Measurements from ENCODE around the gene PI4KA.
A peak's percentile ranks its signal among the peaks of the same experiment; 100 is the strongest.
"Not testable (repeated sequence)": the region's sequence is repeated elsewhere in the genome, so short reads cannot be mapped to it uniquely, and the experiment has no call there.

PI4KA gene

DNA sequence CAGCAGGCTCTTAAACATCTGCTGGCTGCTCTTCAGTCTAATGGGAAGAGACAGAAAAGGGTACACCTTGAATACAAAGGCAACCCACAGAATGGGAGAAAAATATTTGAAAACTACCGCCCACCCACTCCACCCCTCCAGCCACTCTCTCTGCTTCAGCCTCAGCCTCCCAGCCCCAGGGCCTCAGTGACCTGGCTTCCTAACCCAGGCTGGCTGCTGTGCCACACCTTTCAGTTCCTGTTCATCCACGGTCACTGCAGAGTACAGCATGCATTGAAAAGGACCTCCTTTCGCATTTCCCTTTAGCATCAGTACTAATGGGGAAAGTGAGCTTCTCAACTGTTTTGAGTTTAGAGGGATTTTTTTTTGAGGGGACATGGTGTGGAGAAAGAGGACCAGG, 113.5 kb downstream of the PI4KA start:
- DNase-seq, result no peak

DNA sequence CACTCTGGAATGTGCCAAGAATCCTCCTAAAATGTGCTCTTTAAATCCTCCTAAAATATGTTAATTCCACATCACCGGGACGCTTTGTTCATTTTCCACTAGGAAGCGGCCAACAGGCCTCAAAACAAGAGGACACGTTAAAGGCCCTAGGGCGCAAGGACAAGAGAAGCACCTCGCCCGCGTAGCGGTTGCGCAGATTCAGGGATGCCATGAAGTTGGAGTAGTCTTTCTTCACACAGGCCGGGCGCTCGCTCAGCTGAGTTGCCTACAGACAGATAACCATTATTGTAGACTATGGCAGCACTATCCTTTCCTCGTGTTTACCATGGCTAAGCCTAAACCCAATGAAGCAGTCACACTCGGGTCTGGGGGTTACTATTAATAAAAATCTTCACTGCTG, 114.2 kb downstream of the PI4KA start:
- DNase-seq, result no peak

DNA sequence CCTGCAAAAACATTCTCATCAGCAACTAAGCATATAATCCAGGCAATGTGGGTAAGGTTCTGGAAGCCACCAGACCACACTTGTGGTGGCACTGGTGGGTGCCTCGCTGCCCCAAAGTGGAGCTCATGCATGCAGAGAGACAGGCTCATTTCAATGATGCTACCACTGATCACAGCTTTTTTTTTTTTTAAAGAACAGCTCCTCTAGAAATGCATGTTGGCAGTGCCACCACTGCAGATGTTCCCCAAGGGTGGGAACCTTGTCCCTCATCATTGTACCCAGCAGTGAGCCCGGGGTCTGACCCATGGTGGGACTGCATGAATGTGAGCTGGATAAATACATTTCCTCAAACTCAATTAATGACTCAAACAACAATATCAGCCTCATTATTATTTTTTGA, 115.8 kb downstream of the PI4KA start:
- no peak for DNase-seq

DNA sequence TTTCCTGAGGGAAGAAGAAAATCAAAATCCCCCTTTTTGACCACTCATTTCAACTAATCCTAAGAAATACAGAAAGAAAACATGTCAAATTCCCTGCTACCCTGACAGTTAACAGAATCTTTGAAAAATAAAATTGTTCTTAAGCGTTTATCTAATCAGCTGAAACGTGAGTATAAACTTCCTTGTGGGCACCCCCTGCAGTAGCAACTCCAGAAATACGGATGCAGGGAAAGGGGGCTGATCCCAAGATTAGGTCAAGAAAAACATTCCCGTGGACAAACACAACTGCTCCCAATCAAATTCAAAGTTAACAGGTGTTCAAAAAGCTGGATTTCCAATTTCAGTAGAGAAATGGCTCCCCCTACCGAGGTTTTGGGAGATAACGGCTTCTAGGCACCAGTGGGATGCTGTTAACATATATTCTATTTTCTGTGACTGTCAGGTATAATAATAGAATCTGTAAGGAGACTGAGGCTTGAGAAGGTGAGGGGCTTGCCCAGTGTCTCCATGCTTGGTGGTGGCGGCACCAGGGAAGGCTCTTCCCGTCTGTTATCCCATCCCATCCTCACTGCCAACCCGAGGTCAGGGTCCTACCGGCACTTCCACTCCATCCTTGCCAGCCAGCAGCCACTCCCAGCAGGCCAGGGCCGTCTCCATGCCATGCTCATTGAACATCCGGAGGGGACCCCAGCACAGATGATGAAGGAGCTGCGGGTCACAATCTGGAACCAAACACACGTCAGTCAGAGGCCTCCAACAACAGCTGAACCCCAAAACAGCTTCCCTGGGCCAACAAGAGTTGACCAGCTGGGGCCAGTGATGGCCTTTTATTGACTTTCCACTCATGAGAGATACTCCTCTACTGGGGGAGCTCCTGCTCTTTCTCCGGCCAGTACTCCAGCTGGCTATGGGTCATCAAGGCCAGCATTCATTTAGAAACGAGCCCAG, 116.7 kb downstream of the PI4KA start:
- DNase-seq, result peak; percentile 15 to 59

DNA sequence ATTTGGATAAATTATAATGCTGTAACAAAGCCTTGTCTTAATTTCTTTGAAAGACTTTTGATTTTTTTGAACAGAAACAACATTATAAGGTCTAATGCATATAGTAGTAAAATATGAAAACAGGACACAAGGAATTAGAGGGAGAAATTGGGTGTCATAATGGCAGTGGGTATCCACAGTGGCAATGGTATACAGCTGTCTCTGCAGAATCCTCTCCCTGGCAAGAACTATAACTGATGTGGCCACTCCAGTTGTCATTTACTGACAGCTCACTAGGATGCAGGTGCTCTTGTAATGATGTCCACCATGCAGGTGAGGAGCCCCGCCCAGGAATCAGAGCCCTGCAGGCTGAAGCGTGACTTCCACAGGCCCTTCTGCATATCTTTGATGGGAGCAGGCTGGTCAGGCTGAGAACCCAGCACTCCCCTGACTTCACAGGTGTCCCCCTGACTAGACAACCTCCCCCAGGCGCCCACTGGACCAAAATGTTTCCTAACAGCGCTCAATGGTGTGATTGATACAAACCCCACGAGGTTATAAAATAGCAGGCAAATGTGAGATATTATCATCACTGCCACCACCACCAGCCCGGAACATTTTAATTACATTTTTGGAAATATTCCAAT, 117.5 kb downstream of the PI4KA start:
- DNase-seq, result no peak

DNA sequence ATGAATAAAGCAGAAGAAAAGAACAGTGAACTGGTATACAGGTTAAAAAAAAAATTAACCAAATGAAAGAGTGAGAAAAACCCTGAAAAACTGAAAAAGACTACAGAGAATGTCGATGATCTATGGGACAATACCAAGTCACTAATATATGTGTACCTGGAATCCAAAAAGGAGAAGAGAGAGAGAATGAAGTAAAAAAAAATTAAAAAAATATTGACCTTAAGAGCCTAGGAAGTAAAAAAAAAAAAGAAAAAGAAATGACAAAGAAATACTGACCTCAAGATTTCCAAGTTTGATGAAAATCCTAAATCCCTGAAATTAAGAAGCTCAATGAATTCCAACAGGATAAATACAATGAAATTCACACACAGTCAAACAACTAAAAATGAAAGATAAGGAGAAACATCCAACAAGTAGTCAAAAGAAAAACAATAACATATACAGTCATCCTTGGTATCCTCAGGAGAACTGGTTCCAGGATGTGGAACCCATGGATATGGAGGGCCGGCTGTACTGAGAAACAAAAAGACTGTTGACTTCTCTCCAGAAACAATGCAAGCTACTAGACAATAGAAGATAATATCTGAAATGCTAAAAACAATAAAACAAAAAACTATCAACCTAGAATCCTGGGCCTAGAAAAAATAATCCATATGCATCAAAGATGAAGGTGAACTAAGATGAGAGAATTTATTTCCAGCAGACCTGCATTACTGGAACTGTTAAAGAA, 118.2 kb downstream of the PI4KA start:
- DNase-seq, result no peak

DNA sequence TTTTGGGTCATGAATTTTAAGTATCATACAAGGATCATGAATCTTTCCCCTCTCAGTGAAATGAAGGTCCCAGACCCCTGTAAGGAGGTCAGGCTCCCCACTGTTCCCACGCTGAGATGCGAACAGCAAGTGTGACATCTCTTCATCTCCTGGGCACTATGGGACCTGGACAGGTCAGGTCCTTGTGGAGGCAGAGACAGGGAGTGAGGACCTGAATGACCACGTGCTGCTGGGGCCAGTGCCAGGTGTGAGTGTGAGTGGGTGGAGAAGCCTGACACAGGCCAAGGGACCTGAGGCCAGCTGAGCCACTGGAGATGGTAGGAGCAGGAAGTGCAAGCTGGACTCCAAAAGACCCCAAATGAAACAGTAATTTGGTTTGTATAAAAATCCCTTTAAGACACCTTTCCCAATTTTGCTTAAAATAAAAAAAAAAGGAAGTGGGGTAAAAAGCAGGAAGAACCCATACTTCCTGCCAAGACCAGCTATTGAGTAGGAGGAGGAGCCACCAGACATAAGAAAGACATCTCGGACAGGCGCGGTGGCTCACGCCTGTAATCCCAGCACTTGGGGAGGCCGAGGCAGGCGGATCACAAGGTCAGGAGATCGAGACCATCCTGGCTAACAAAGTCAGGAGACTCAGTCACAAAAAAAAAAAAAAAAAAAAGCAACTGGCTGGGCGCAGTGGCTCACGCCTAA, 120.1 kb downstream of the PI4KA start:
- DNase-seq, result no peak

DNA sequence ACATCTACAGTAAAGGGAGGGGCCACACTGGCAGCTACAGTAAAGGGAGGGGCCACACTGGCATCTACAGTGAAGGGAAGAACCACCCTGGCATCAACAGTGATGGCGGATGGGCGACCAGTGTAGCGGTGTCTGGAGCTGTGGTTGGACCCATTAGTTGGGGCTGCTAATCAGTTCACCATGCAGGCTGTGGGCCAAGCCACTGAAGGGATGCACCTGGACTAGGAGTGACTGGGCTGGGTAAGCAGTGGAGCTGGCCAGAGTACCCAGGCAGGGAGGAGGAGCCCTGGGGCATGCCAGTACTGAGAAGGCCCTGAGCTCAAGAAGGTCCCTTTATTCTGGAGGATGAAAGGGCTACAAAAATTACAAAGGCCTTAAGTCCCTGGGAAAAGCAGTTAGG, 121.7 kb downstream of the PI4KA start:
- not testable (repeated sequence) for DNase-seq

DNA sequence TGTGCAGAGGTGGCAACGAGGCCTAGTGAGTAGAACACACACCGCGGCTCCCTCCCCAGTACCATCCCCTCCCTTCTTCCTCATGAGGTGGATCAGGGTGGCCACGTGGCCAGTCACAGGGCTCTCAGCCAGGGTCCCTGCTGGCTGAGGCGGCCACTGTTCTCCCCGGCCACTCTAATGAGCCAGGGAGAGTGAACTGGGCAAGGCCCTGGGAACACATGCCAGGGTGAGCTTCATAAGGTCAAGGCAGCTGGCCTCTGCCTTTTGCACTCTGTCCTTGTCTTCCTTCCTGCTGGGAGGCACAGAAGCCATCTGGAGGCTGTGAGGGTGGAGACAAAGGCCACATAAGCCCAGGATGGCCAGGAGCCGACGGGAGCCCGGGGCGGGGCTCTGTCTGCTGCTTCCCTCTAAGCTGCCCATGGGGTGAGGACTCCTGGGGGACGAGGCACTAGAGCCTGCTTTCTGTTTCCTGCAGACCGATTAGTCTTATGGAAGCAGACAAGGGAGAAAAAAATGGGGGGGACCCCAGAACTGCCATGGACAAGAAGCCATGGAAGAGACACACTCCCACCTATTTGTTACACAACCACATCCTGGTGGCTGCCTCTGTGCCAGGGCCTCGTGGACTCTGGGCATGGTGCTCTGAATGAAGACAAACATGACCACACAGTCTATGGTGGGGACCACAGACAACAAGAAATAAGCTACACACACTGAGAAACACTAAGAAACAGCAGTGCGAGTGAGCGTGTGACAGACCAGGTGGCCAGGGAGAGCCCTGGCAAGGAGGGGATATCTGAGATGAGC, 123.1 kb downstream of the PI4KA start:
- not testable (repeated sequence) for DNase-seq

DNA sequence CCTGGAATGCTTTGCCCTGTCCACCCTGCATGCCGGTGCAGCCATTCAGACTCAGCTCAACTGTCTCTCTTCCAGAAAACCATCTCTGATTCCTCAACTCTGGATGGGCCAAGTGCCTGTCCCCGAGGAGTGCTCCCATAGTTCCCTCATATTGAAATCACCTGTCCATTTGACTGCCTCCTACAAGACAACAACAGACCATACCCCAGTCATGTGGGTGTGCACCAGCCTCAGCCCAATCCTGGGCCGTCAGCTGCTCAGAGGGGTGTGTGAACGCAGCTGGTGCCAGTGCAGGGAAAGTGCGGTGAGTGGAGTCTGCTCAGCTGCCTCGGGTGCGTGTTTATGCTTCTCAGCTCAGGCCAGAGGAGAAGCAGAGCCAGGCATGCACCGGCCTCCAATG, 126.2 kb downstream of the PI4KA start:
- DNase-seq, result not testable (repeated sequence)

DNA sequence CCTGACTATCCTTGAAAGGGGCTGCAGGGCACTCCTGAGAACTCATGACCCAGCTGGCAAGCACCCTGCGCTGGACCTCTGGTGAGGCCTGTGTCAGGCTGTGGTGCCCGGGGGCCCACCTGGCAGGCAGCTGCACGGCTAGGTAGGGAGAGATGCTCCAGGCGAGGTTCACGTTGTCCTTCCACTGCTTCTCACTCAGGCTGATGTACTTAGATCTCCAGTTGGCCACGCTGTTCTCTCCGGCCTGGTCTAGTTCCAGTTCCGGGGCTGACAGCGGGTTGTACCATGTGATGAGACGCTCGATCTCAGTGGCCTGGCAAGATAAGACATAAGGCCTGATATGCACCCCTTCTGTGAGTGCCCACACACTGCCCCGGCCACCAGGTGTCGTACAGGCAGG, 129.4 kb downstream of the PI4KA start:
- no peak for DNase-seq

DNA sequence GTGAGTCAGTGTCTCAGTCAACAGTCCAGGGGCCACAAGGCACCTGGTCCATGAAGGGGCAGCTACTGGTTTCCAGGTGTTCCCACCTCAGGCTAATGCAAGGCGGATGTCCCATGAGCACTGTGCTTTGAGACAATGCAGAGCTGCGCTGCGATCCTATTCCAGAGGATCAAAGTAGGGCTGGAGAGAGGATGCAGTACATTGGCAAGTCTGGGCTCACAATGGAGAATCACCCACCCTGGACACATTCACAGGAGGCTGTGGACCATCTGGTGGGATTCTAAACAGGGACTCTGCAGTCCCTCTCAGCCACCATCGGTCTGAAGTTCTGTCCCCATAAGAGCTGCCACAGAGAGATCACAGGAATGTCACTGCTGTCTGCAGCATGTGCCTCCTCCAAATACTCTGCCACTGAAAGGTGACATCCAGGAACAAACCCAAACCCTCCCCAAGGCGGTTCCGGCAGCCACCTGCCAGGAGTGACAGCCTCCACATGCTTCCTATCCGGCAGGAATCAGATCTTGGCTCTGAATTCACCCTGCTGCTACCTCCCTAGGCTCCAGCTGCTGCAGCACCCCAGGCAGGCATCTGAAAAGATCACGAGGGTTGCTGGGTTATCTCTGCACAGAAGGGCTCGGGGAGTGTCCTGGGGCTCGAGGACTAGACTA, 130.0 kb downstream of the PI4KA start:
- no peak for DNase-seq

DNA sequence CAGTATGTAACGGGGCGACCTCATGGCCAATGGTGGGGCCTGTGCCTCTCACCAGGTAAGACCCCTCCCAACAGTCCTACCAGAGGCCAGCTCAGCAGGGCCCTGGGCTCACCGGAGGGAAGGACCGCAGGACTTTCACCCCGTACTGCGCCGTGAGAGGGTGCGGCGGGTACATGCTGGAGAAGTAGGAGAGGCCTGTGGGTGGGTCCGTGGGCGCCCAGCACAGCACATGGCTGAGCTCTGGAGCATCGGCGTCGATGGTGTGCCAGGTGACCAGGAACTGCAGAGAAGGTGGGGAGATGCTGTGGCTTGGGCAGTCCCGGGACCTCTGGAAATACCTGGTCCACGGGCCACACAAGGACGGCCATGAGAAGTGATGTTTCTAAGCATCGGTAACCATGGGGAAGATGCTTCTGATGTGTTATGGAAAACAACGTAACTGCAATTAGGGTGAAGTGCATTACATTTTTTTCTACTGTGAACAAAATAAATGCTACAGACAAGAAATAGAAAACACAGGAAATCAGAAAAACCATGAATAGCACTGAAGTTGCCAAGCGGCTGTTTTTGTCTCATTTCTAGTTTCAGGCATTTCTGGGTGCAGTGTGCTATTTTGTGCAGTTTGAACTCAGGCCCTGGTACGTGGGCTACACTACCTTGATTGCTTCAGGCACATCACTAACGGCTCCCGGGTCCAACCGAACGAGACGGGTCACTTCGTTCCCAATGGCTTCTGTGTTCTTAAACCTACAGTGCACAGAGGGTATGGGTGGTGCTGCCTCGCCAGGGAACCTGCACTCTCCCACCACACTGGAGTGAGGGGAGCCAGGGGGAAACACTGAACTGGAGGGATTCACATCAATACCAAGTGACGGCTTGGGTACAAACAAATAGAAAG, 131.2 kb downstream of the PI4KA start:
- no peak for DNase-seq

DNA sequence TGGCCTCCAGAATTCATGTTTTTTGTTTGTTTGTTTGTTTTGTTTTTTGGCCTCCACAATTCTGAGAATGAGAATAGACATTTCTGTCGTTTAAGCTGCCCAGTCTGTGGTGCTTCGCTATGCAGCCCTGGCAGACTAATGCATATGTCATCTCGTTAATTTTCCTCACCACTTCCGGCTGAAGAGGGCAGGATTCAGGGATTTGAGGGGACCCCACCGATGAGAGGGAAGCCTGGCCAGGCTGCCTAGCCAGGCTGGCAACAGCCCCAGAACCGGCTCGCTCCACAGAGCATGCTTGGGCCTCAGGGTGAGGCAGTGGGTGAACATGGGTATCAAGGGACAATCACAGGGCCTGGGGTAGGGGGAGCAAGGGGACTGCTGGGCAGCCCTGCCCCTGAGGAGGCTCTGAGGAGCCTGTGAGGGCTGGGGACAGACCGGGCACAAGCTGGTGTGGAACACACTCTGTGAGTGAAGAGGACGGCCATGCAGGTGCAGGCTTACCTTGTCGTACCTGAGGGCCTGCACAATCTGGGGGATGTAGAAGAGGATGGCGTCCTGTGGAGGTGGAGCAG, 132.5 kb downstream of the PI4KA start:
- DNase-seq, result no peak

DNA sequence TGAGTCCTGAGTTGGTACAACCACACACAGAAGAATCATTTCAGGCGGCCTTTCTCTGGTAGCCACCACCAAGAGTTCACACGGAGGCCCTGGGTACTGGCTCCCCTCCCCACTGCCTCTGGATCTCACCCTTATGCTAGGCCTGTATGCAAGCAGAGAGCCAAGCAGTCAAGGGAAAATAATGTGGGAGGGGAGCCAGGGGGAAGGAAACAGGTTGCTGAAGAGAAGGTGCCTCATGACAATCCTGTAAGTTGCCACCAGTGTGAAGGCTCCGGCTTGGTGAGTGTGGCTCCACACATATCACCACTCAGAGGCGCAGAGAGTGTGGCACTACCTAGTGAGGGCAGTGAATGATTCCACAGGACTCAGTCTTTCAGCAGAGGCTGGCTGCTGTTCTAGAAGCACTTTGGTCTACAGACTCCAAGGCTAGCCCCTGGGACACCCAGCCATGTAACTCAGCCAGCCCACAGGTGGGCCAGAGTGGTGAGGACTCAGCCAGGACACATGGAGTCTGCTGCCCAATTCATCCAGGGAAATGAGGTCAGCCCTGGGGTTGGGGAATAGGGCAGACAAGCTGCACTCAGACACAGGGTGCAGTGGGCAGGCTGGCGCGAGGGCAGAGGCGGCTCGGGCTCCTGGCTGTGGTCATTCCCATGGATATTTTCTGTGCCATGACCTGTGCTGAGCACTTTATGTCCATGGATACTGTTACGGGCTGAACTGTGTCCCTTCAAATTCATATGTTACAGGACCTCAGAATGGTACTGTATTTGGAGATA, 133.7 kb downstream of the PI4KA start:
- DNase-seq, result no peak

DNA sequence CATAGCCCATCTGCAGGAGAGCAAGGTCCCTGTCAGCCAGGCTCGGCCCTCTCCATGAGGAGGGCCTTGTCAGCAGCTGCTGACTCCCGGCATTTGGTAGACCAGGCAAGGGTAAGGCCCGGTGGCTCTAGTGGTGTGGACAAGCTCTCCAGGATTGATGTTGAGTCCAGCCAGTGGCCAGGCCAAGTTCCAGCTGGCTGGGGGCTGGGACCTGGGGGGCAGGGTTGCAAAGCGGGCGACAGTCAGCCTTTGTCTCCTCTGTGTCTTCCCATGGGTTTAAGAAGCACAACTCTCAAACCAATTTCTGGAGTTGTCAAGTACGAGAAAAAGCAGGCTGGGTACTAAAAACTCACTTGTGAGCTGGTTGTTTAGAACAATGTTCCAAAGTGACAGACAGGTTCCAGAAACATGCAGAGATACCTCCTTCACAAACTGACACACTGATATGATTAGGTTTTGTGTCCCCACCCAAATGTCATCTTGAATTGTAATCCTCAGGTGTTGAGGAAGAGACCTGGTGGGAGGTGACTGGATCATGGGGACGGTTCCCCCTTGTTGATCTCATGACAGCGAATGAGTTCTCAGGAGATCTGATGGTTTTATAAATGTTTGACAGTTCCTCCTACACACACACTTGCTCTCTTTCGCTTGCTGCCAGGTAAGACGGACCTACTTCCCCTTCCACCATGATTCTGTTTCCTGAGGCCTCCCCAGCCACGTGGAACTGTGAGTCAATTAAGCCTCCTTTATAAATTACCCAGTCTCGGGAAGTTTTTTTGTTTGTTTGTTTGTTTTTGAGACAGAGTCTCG, 137.0 kb downstream of the PI4KA start:
- DNase-seq, result no peak

DNA sequence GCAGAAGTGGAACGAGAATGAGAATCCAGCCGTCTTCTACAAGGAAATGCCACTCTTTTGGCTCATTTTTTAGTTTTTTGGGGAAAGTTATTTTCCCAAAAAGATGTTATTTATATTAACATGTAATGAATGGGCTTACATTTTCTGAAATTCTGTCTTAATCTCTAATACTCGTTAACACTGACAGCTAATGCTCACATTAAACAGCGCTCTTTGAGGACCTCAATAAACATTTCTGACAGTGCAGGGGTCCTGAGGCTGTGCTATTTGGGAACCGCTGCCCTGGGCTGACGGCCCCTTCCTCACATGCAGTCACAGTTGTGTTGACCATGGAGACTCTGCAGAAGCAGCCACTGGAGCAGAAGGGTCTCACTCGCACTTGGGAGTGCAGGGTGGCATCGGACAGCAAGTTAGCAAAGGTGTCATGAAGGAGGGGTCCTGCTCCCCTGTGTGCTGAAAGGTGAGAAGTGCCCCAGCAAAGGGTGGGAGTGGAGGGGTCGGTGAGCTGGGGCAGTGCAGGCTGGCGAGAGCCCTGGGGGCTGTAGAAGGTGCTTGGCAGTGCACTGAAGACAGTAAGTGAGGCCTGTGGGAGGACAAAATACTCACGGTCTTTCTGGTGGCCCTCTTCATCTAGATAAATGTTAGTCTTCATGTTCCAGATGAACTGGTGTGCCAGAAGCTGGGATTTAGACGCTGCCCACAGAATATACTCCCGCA, 137.8 kb downstream of the PI4KA start:
- no peak for DNase-seq

DNA sequence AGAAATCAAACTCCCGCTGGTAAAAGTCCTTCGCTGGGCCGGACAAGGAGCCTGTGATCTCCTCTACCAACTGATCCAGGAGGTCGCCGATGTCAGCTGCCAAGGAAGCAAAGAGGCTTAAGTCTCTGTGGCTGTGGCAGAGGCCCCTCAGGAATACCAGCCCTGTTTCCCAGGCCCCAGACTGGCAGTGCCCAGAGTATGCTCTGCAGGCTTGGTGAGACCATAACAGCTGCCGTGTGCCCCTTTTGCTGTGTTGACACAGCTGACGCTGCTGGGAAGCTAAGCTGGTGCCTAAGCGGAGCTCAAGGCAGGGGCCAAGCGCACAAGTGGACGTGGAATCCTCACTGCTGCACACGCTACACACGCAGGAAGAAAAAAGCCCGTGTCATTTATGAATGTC, 139.9 kb downstream of the PI4KA start:
- DNase-seq, result not testable (repeated sequence)
